Natural killer cell (primary cell): ENCODE results near the gene EXOC3L1. TPM values are rescaled to one million over a fixed set of nuclear protein-coding genes. Genes with fewer than 3 reads are reported as not detected.

Experiments used
- ATAC-seq, 3 donors: fragments of 150-1000 bp in 2 of 3; fragments of 200-7000 bp in 1 of 3; cut with Tn5 transposase; 1 replicate in 1 of 3; 2 replicates in 2 of 3; pipeline ENCODE4 v1.10.0; 2021; ENCODE audit warnings: mild to moderate bottlenecking in 2 of 3, moderate library complexity in 2 of 3
- DNase-seq, 2 donors: peaks; one replicate each; pipeline versions ENCODE4 v3.0.0 to v3.0.0-alpha.2; 2013 to 2021; ENCODE audit warnings: mixed read lengths in 1 of 2
- H3K27ac ChIP-seq: one replicate; pipeline ENCODE4 v1.5.1; 2013; ENCODE audit warnings: mild to moderate bottlenecking, low read length
- H3K27me3 ChIP-seq: one replicate; pipeline ENCODE4 v1.6.1; 2013; ENCODE audit warnings: low read length; ENCODE audit not compliant: control insufficient read depth, insufficient read depth
- H3K36me3 ChIP-seq: one replicate; pipeline ENCODE4 v1.6.1; 2013; ENCODE audit warnings: low read length; ENCODE audit not compliant: control insufficient read depth, insufficient read depth
- H3K4me1 ChIP-seq: one replicate; pipeline ENCODE4 v1.6.1; 2013; ENCODE audit warnings: low read length; ENCODE audit not compliant: control insufficient read depth, insufficient read depth
- H3K4me3 ChIP-seq: one replicate; pipeline ENCODE4 v1.5.1; 2013; ENCODE audit warnings: low read length
- H3K9me3 ChIP-seq: one replicate; pipeline ENCODE4 v1.6.1; 2013; ENCODE audit warnings: low read length; ENCODE audit not compliant: control insufficient read depth, insufficient read depth
- H3K27ac Mint-ChIP-seq, 2 donors: one replicate each; pipeline ENCODE4 v1.8.0; 2022; ENCODE audit warnings: mild to moderate bottlenecking in 2 of 2, mixed read lengths in 2 of 2, moderate library complexity in 1 of 2
- H3K27me3 Mint-ChIP-seq, 2 donors: one replicate each; pipeline ENCODE4 v1.8.0; 2022; ENCODE audit warnings: low read depth in 2 of 2, mixed read lengths in 2 of 2
- H3K36me3 Mint-ChIP-seq: one replicate; pipeline ENCODE4 v1.8.0; 2022; ENCODE audit warnings: mixed read lengths
- H3K4me1 Mint-ChIP-seq, 2 donors: one replicate each; pipeline ENCODE4 v1.8.0; 2022; ENCODE audit warnings: mixed read lengths in 2 of 2
- H3K4me3 Mint-ChIP-seq: one replicate; pipeline ENCODE4 v1.8.0; 2022; ENCODE audit warnings: mild to moderate bottlenecking, moderate library complexity, mixed read lengths
- H3K9me3 Mint-ChIP-seq, 2 donors: one replicate each; pipeline ENCODE4 v1.8.0; 2022; ENCODE audit warnings: mixed read lengths in 2 of 2
- WGBS: methylation state at CpG from one replicate; pipeline ENCODE4 v1.1.7; 2013; ENCODE audit warnings: missing lambda C conversion rate; ENCODE audit not compliant: insufficient coverage; 5-methylcytosine and 5-hydroxymethylcytosine counted together
- intact Hi-C: fragments of 100-400 bp; cut with micrococcal nuclease; formaldehyde crosslinking; loops from one replicate; pipeline ENCODE4 v1.14.2; 2022
- total RNA-seq, 4 donors: library from RNA; stranded (reverse); fragments of 120-200 nt in 1 of 4; gene quantifications; one replicate each; pipeline versions ENCODE4 v1.2.3 to v1.2.4, GENCODE V29; 2013 to 2022
- TF ChIP-seq, protein P1 (sequence below): fragments of 200-600 bp; IDR thresholded peaks from one replicate; pipeline ENCODE4 v1.8.0; 2022; ENCODE audit warnings: antibody characterized with exemption

The EXOC3L1 gene
- total RNA-seq, 3 donors from 2014 or later (not counting 1 experiment from before 2014, with no cell fraction given) = not detected

- Histone ChIP-seq H3K9me3 (no peaks in the 10 kb centered on the region), H3K27me3 (no peaks in the 10 kb centered on the region), H3K4me3 (no peak overlapping the region), H3K27ac (no peak overlapping the region), H3K36me3 (no peaks in the 10 kb centered on the region), H3K4me1 (peaks cover 32% of the 10 kb centered on the region)
- ATAC-seq = no peak
- TF ChIP-seq, protein P1, sequence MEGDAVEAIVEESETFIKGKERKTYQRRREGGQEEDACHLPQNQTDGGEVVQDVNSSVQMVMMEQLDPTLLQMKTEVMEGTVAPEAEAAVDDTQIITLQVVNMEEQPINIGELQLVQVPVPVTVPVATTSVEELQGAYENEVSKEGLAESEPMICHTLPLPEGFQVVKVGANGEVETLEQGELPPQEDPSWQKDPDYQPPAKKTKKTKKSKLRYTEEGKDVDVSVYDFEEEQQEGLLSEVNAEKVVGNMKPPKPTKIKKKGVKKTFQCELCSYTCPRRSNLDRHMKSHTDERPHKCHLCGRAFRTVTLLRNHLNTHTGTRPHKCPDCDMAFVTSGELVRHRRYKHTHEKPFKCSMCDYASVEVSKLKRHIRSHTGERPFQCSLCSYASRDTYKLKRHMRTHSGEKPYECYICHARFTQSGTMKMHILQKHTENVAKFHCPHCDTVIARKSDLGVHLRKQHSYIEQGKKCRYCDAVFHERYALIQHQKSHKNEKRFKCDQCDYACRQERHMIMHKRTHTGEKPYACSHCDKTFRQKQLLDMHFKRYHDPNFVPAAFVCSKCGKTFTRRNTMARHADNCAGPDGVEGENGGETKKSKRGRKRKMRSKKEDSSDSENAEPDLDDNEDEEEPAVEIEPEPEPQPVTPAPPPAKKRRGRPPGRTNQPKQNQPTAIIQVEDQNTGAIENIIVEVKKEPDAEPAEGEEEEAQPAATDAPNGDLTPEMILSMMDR = no peak
- H3K36me3 Mint-ChIP-seq = no peaks in the 10 kb centered on the region
- H3K4me1 Mint-ChIP-seq = peaks cover 6 to 28% of the 10 kb centered on the region in 2 donors
- no peak overlapping the region for H3K4me3 Mint-ChIP-seq
- H3K9me3 Mint-ChIP-seq = no peaks in the 10 kb centered on the region
- 94% methylated on average over 13 of the region's 13 CpGs for WGBS
- peak in 1 of 2 donors; percentile 28 for DNase-seq
- intact Hi-C loops = no loop called here
- H3K27ac Mint-ChIP-seq = no peak overlapping the region
- peaks cover 0 to 3% of the 10 kb centered on the region in 2 donors for H3K27me3 Mint-ChIP-seq
Observed at GRCh38 chr16:67179421-67180080, 10.4 kb downstream of the EXOC3L1 start.

DNA sequence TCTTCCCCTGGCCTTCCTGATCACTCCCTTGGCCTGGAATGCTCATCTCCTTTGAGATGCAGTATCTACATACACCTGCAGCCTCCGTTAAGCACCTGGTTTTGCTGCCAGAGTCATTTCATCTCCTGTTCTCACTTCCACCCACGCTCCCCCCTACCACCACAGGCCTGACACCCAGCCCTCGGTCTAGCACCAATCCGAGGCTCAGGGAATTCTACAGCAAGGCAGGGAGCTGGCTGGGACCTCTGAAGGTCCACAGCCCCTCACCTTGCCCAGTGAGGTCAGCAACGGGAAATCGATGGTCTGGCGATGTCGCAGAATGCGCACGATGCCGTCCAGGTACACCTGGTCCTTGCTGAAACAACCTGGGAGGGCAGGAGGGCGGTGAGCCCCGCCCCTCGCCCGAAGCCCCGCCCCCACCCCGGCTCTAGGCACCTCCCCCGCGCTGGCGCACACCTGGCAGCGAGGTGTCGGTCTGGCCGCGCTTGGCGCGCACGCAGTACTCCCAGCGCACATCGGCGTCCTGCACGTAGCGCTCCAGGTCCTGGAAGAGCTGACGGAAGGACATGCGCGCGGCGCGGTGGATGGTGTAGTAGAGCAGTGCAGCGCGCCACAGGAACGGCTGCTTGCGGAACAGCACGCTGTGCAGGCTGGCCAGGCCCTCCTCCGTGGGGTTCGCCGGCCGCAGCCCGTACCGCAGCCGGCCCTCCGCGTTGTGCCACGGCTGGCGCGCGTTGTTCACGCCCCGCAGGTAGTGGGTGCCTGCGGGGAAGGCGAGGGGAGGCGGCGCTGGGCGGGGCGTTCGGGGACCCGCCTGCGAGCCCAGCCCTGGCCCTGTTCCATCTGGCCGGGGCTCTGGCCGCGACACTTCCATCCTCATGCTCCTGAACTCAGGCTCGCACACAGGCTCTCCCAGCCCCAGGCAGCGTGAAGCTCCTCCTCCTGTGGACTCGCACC, 11.9 kb downstream of the EXOC3L1 start:
- Mint-ChIP-seq H3K4me1 (peaks cover 18 to 43% of the 10 kb centered on the region in 2 donors), H3K27ac (no peak overlapping the region), H3K9me3 (no peaks in the 10 kb centered on the region), H3K4me3 (peak overlapping the region; percentile 67), H3K36me3 (no peaks in the 10 kb centered on the region), H3K27me3 (peaks cover 0 to 3% of the 10 kb centered on the region in 2 donors)
- Histone ChIP-seq H3K4me1 (peaks cover 40% of the 10 kb centered on the region), H3K4me3 (no peak overlapping the region), H3K36me3 (no peaks in the 10 kb centered on the region), H3K27ac (no peak overlapping the region), H3K9me3 (no peaks in the 10 kb centered on the region), H3K27me3 (no peaks in the 10 kb centered on the region)
- ATAC-seq = peak; percentile 51 to 57 (median 55)
- intact Hi-C loops = no loop called here
- peak in 1 of 2 donors; percentile 82 for DNase-seq
- TF ChIP-seq, protein P1 = no peak
- WGBS = 4% methylated on average over 73 of the region's 73 CpGs

DNA sequence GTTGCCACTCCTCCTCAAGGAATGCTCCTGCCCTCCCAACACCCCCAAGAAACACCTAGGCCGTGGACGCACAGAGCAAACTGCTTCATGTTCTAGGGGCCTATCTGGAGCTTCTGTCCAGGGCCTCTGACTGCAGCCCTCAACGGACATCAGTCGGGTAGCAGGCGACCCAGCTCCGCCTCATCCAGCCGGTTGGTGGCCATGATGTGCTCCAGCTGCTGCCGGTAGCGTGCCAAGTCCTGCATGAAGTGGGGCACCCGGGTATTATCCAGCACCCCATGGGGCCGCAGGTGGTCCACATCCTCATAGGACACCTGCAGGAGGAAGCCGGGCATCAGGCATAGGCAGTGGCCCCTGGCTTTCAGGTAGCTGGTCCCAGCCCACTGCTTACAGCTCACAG, 13.3 kb downstream of the EXOC3L1 start:
- DNase-seq (no peak), ATAC-seq (no peak)
- H3K27ac ChIP-seq = no peak overlapping the region
- intact Hi-C loops = no loop called here
- Mint-ChIP-seq H3K27me3 (peaks cover 2 to 7% of the 10 kb centered on the region in 2 donors), H3K4me3 (peak overlapping the region; percentile 53), H3K9me3 (no peaks in the 10 kb centered on the region), H3K4me1 (peaks cover 21 to 48% of the 10 kb centered on the region in 2 donors), H3K27ac (no peak overlapping the region), H3K36me3 (no peaks in the 10 kb centered on the region)
- H3K9me3 ChIP-seq = no peaks in the 10 kb centered on the region
- WGBS = 94% methylated on average over 12 of the region's 12 CpGs
- peaks cover 3% of the 10 kb centered on the region for H3K27me3 ChIP-seq
- peaks cover 39% of the 10 kb centered on the region for H3K4me1 ChIP-seq
- H3K4me3 ChIP-seq = no peak overlapping the region
- TF ChIP-seq, protein P1 = no peak
- no peaks in the 10 kb centered on the region for H3K36me3 ChIP-seq
